Medulla oblongata (tissue), 1 donor: ENCODE measurements around the gene PCDHGA5.
A peak's percentile ranks its signal among the peaks of the same experiment; 100 is the strongest.
"Not testable (repeated sequence)": the region's sequence is repeated elsewhere in the genome, so short reads cannot be mapped to it uniquely, and the experiment has no call there.

Experiments
- DNase-seq: peaks from one replicate; pipeline ENCODE4 v3.0.0-alpha.2; 2015; ENCODE audit errors: extremely low spot score

The PCDHGA5 gene

GRCh38 chr5:141363952-141364660 is at the start of gene PCDHGA5:
TSS of gene PCDHGA5 (plus strand) at chr5:141364162. CDS start at chr5:141364331, 169 bp downstream.
- no peak for DNase-seq

GRCh38 chr5:141316963-141317362 is 47.0 kb upstream of the PCDHGA5 start:
- not testable (repeated sequence) for DNase-seq

GRCh38 chr5:141319202-141319601 is 44.8 kb upstream of the PCDHGA5 start:
- DNase-seq, result no peak

GRCh38 chr5:141319699-141320098 is 44.3 kb upstream of the PCDHGA5 start:
- no peak for DNase-seq

- DNase-seq, result peak; percentile 95
These were observed 43.5 kb upstream of the PCDHGA5 start, which contains the start of gene TAF7 for GRCh38 chr5:141320225-141321169. TSS of gene TAF7 (minus strand) at chr5:141320784. CDS start at chr5:141320044, 740 bp downstream.

- no peak for DNase-seq
These were observed 41.7 kb upstream of the PCDHGA5 start for GRCh38 chr5:141322261-141322660.

GRCh38 chr5:141326088-141326854 is 37.7 kb upstream of the PCDHGA5 start:
- DNase-seq, result peak; percentile 81

GRCh38 chr5:141328231-141328630 is 35.7 kb upstream of the PCDHGA5 start:
- no peak for DNase-seq

GRCh38 chr5:141330299-141331080 is 33.5 kb upstream of the PCDHGA5 start, which contains the start of gene PCDHGA1:
TSS of gene PCDHGA1 (plus strand) at chr5:141330514.
- DNase-seq, result no peak

GRCh38 chr5:141332571-141332970 is 31.4 kb upstream of the PCDHGA5 start:
- not testable (repeated sequence) for DNase-seq

- DNase-seq, result peak; percentile 9
These were observed 25.2 kb upstream of the PCDHGA5 start, which contains the start of gene PCDHGA2 for GRCh38 chr5:141338538-141339306. TSS of gene PCDHGA2 (plus strand) at chr5:141338760.

GRCh38 chr5:141340781-141341354 is 23.1 kb upstream of the PCDHGA5 start:
- not testable (repeated sequence) for DNase-seq

- no peak for DNase-seq
These were observed 21.2 kb upstream of the PCDHGA5 start for GRCh38 chr5:141342773-141343172.

GRCh38 chr5:141343242-141343952 is 20.6 kb upstream of the PCDHGA5 start, which contains the start of gene PCDHGA3:
TSS of gene PCDHGA3 (plus strand) at chr5:141343829. CDS start at chr5:141344034, 205 bp downstream.
- no peak for DNase-seq

- no peak for DNase-seq
These were observed 20.0 kb upstream of the PCDHGA5 start for GRCh38 chr5:141343953-141344463.

GRCh38 chr5:141345327-141345726 is 18.6 kb upstream of the PCDHGA5 start:
- no peak for DNase-seq

- DNase-seq, result not testable (repeated sequence)
These were observed 17.9 kb upstream of the PCDHGA5 start for GRCh38 chr5:141346017-141346416.

- DNase-seq, result peak; percentile 46
These were observed 13.9 kb upstream of the PCDHGA5 start, which contains the start of gene PCDHGB1 for GRCh38 chr5:141349917-141350619. TSS of gene PCDHGB1 (plus strand) at chr5:141350099. CDS start at chr5:141350261, 162 bp downstream.
